HG02798 (cell line): ENCODE data around the gene FEM1A.
A peak's percentile ranks its signal among the peaks of the same experiment; 100 is the strongest.
"Not testable (repeated sequence)": the region's sequence is repeated elsewhere in the genome, so short reads cannot be mapped to it uniquely, and the experiment has no call there.

Source experiments
- ATAC-seq: cut with Tn5 transposase; IDR thresholded peaks from one replicate; pipeline ENCODE4 v1.9.1; 2021; ENCODE audit warnings: mild to moderate bottlenecking; ENCODE audit not compliant: unreplicated experiment, poor library complexity

Gene FEM1A

GRCh38 chr19:4791183-4792018 is at the start of gene FEM1A:
FEM1A (plus strand) TSS chr19:4791734; CDS start chr19:4791855, 121 bp downstream.
- peak; percentile 95 for ATAC-seq

GRCh38 chr19:4742723-4743646 is 48.5 kb upstream of the FEM1A start:
- no peak for ATAC-seq

GRCh38 chr19:4744451-4745174 is 46.9 kb upstream of the FEM1A start:
- ATAC-seq, result no peak

GRCh38 chr19:4745175-4745574 is 46.4 kb upstream of the FEM1A start:
- not testable (repeated sequence) for ATAC-seq

- ATAC-seq, result no peak
Measured at GRCh38 chr19:4745986-4746385, 45.5 kb upstream of the FEM1A start.

GRCh38 chr19:4748185-4748584 is 43.3 kb upstream of the FEM1A start:
- ATAC-seq, result no peak

GRCh38 chr19:4748589-4748988 is 42.9 kb upstream of the FEM1A start:
- no peak for ATAC-seq

GRCh38 chr19:4749870-4750590 is 41.5 kb upstream of the FEM1A start:
- no peak for ATAC-seq

GRCh38 chr19:4754248-4754647 is 37.3 kb upstream of the FEM1A start:
- ATAC-seq, result no peak

- ATAC-seq, result no peak
Measured at GRCh38 chr19:4755459-4755858, 36.1 kb upstream of the FEM1A start.

GRCh38 chr19:4758082-4758481 is 33.5 kb upstream of the FEM1A start:
- ATAC-seq, result no peak

GRCh38 chr19:4758659-4759058 is 32.9 kb upstream of the FEM1A start:
- no peak for ATAC-seq

- peak; percentile 88 for ATAC-seq
Measured at GRCh38 chr19:4759388-4760284, 31.9 kb upstream of the FEM1A start.

- no peak for ATAC-seq
Measured at GRCh38 chr19:4760285-4760650, 31.3 kb upstream of the FEM1A start.

GRCh38 chr19:4763021-4763420 is 28.5 kb upstream of the FEM1A start:
- no peak for ATAC-seq

- ATAC-seq, result no peak
Measured at GRCh38 chr19:4764393-4764660, 27.2 kb upstream of the FEM1A start.

GRCh38 chr19:4768934-4769777 is 22.4 kb upstream of the FEM1A start:
- no peak for ATAC-seq

GRCh38 chr19:4772566-4772965 is 19.0 kb upstream of the FEM1A start:
- no peak for ATAC-seq
